CD4-positive, alpha-beta memory T cell (primary cell): ENCODE measurements around the gene POT1. TPM values are rescaled to one million over a fixed set of nuclear protein-coding genes. Genes with fewer than 3 reads are reported as not detected.

Experiments used
- CTCF ChIA-PET: fragments of 350-600 bp; sonication (Branson Sonifier 250); formaldehyde crosslinking; loops from one replicate; lab custom pipeline; 2021; ENCODE audit warnings: inconsistent platforms; ENCODE audit not compliant: partially characterized antibody; lab: Charles Lee
- POLR2A ChIA-PET: fragments of 350-600 bp; sonication (Branson Sonifier 250); formaldehyde crosslinking; loops from one replicate; lab custom pipeline; 2021; ENCODE audit not compliant: partially characterized antibody; lab: Charles Lee
- DNase-seq, 5 donors: peaks; one replicate each; pipeline versions ENCODE4 v3.0.0 to v3.0.0-alpha.2; 2020 to 2022; ENCODE audit warnings: mixed read lengths in 1 of 5
- H3K27ac ChIP-seq: one replicate; pipeline ENCODE4 v1.7.0; 2013; ENCODE audit warnings: low read depth, low read length
- H3K27me3 ChIP-seq: 2 replicates; pipeline ENCODE4 v1.7.0; 2013; ENCODE audit warnings: mild to moderate bottlenecking, low read length, moderate library complexity; ENCODE audit not compliant: insufficient read depth
- H3K36me3 ChIP-seq: 2 replicates; pipeline ENCODE4 v1.7.0; 2013; ENCODE audit warnings: mild to moderate bottlenecking, low read length, moderate library complexity; ENCODE audit not compliant: insufficient read depth
- H3K4me1 ChIP-seq: 2 replicates; pipeline ENCODE4 v1.7.0; 2013; ENCODE audit warnings: mild to moderate bottlenecking, low read length, moderate library complexity; ENCODE audit not compliant: insufficient read depth
- H3K4me3 ChIP-seq, 2 donors: one replicate each; pipeline ENCODE4 v1.7.0; 2013; ENCODE audit warnings: low read length in 2 of 2, mild to moderate bottlenecking in 1 of 2
- H3K9me3 ChIP-seq, 2 donors: one replicate each; pipeline ENCODE4 v1.7.0; 2013; ENCODE audit warnings: low read length in 2 of 2, control low read depth in 1 of 2; ENCODE audit not compliant: control insufficient read depth in 1 of 2
- H3K27ac Mint-ChIP-seq, 7 donors: one replicate each; pipeline ENCODE4 v1.8.0; 2020 to 2021; ENCODE audit warnings: mixed read lengths in 7 of 7, mild to moderate bottlenecking in 6 of 7, inconsistent platforms in 3 of 7, moderate library complexity in 3 of 7
- H3K27me3 Mint-ChIP-seq, 2 donors: one replicate each; pipeline ENCODE4 v1.8.0; 2020 to 2021; ENCODE audit warnings: mixed read lengths in 2 of 2
- H3K36me3 Mint-ChIP-seq, 2 donors: one replicate each; pipeline ENCODE4 v1.8.0; 2020 to 2021; ENCODE audit warnings: mixed read lengths in 2 of 2, inconsistent platforms in 1 of 2, mild to moderate bottlenecking in 1 of 2
- H3K4me1 Mint-ChIP-seq, 4 donors: one replicate each; pipeline ENCODE4 v1.8.0; 2020 to 2021; ENCODE audit warnings: mixed read lengths in 4 of 4, mild to moderate bottlenecking in 1 of 4
- H3K4me3 Mint-ChIP-seq, 8 donors: one replicate each; pipeline ENCODE4 v1.8.0; 2020 to 2021; ENCODE audit warnings: mixed read lengths in 8 of 8, mild to moderate bottlenecking in 7 of 8, moderate library complexity in 6 of 8, inconsistent platforms in 3 of 8
- H3K9me3 Mint-ChIP-seq, 8 donors: one replicate each; pipeline ENCODE4 v1.8.0; 2020 to 2021; ENCODE audit warnings: mixed read lengths in 8 of 8, mild to moderate bottlenecking in 5 of 8, inconsistent platforms in 3 of 8, moderate library complexity in 1 of 8
- intact Hi-C: fragments of 100-400 bp; cut with micrococcal nuclease; formaldehyde crosslinking; loops from one replicate; pipeline ENCODE4 v1.15.1; 2023
- polyA plus RNA-seq, 2 donors: library from polyadenylated mRNA; unstranded; fragments of 300-500 nt; fragmentation: Illumina TruSeq; gene quantifications; one replicate each; pipeline ENCODE4 v1.2.3, GENCODE V29; 2021
- total RNA-seq, 2 experiments: library from RNA; stranded (reverse); gene quantifications; one replicate each; pipeline ENCODE4 v1.2.3, GENCODE V29; 2021

The POT1 gene
- total and polyA plus RNA-seq, 4 experiments from 2014 or later = 16.2 to 24.1 (median 21.3) TPM

DNA sequence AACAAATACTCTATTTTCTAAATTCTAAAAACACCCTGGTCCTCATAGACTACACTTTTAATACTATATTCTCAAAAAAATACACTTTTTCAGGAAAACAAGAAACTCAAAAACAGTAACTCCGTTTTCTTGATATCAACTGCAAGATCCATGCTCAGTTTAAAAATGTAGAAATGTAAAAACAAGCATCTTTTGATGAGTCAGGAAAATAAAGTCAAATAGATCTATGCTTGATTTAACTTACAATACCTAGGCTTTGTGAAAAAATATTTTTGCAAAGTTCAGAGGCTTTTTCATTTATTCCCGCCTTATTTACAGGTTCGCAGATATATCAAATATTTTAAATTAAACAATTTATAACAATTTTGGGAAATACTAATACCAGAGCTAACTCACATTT, 33.6 kb downstream of the POT1 start:
- intact Hi-C loops = no loop called here
- no peak overlapping the region for H3K4me3 Mint-ChIP-seq

DNA sequence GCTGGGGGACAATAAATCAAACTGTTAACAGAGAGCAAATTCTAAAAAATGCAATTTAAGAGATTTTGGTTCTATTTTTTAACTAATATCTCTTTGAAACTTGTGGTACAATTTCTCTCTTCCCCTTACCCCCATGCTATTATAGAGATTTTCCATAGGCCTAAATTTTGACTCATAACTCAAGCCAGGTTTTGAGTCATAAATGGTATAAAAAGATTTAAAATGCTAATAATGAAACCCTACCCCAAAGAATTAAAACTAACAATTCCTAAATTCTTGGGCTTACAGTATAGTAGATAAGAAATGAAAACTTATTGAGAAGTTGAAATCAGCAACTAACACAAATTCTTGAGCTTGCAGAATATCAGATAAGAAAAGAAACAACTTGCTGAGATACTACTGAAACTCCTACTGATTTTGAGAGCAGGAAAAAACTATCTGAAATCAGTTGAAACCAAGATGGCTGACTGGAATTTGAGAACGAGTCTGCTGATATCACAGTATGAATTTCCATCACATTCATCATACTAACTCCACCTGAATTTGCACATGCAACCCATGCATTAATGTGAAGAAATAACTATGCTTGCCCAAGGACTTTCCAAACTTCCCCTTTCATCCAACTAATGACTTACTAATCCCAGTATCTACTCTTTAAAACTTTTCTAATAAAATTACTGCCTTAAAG, 36.3 kb downstream of the POT1 start:
- peaks cover 0 to 1% (median 0%) of the 10 kb centered on the region in 4 donors for H3K4me1 Mint-ChIP-seq
- no peak overlapping the region for H3K4me3 Mint-ChIP-seq
- H3K27me3 Mint-ChIP-seq = no peaks in the 10 kb centered on the region
- no peaks in the 10 kb centered on the region for H3K9me3 Mint-ChIP-seq
- H3K27ac Mint-ChIP-seq = no peak overlapping the region
- H3K4me1 ChIP-seq = no peaks in the 10 kb centered on the region
- H3K36me3 ChIP-seq = peaks cover 3% of the 10 kb centered on the region
- no peak for DNase-seq
- ChIA-PET CTCF (no interaction called here), POLR2A (no interaction called here)
- H3K4me3 ChIP-seq = no peak overlapping the region
- intact Hi-C loops = no loop called here
- no peak overlapping the region for H3K27ac ChIP-seq
- H3K36me3 Mint-ChIP-seq = peaks cover 60 to 62% of the 10 kb centered on the region in 2 donors
- H3K27me3 ChIP-seq = no peaks in the 10 kb centered on the region
- no peaks in the 10 kb centered on the region for H3K9me3 ChIP-seq

More for the DNA sequence above, 33.6 kb downstream of the POT1 start:
- no peaks in the 10 kb centered on the region for H3K27me3 ChIP-seq
- DNase-seq = no peak
- H3K4me3 ChIP-seq = no peak overlapping the region
- Mint-ChIP-seq H3K4me1 (peaks cover 0 to 7% (median 2%) of the 10 kb centered on the region in 4 donors), H3K36me3 (peaks cover 48% of the 10 kb centered on the region in 2 donors), H3K27ac (no peak overlapping the region), H3K9me3 (no peaks in the 10 kb centered on the region), H3K27me3 (no peaks in the 10 kb centered on the region)
- no peaks in the 10 kb centered on the region for H3K4me1 ChIP-seq
- no peak overlapping the region for H3K27ac ChIP-seq
- no peaks in the 10 kb centered on the region for H3K9me3 ChIP-seq
- peaks cover 3% of the 10 kb centered on the region for H3K36me3 ChIP-seq
- CTCF ChIA-PET = no interaction called here
- POLR2A ChIA-PET = no interaction called here

GRCh38 chr7:124887247-124887646, 42.4 kb downstream of the POT1 start:
- intact Hi-C loops = no loop called here
- H3K27me3 Mint-ChIP-seq = no peaks in the 10 kb centered on the region
- Histone ChIP-seq H3K36me3 (peaks cover 3% of the 10 kb centered on the region), H3K27me3 (no peaks in the 10 kb centered on the region), H3K27ac (no peak overlapping the region), H3K4me1 (no peaks in the 10 kb centered on the region), H3K4me3 (no peak overlapping the region), H3K9me3 (no peaks in the 10 kb centered on the region)
- no peak overlapping the region for H3K27ac Mint-ChIP-seq
- peaks cover 29 to 37% of the 10 kb centered on the region in 2 donors for H3K36me3 Mint-ChIP-seq
- no peak overlapping the region for H3K4me3 Mint-ChIP-seq
- H3K9me3 Mint-ChIP-seq = no peaks in the 10 kb centered on the region
- H3K4me1 Mint-ChIP-seq = no peaks in the 10 kb centered on the region
- DNase-seq = no peak
- CTCF ChIA-PET = no interaction called here
- POLR2A ChIA-PET = no interaction called here

DNA sequence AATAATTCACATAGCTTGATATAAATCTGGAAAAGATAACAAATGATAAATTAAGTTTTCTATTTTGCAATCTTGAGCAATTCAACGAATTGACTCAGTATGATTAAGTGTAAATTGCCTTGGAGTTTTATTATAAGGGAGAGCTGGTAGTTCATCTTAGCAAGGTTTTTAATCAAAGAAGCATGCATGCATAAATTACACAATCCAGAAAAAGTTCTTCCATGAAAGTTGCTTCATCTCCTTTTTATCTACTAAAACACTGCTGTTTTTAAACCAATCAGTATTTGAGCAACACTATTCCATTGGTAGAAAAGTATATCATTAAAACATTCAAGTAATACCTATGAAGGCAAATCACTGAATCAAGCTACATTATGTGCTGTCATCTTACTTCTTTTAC, 47.6 kb downstream of the POT1 start:
- no peaks in the 10 kb centered on the region for H3K9me3 Mint-ChIP-seq
- H3K4me3 Mint-ChIP-seq = no peak overlapping the region
- H3K27ac Mint-ChIP-seq = no peak overlapping the region
- intact Hi-C loops = no loop called here
- H3K4me3 ChIP-seq = no peak overlapping the region
- CTCF ChIA-PET = no interaction called here
- no peaks in the 10 kb centered on the region for H3K27me3 ChIP-seq
- H3K4me1 Mint-ChIP-seq = no peaks in the 10 kb centered on the region
- DNase-seq = no peak
- H3K36me3 Mint-ChIP-seq = peaks cover 8 to 9% of the 10 kb centered on the region in 2 donors
- H3K27ac ChIP-seq = no peak overlapping the region
- H3K4me1 ChIP-seq = no peaks in the 10 kb centered on the region
- H3K36me3 ChIP-seq = no peaks in the 10 kb centered on the region
- POLR2A ChIA-PET = no interaction called here
- no peaks in the 10 kb centered on the region for H3K9me3 ChIP-seq
- H3K27me3 Mint-ChIP-seq = no peaks in the 10 kb centered on the region

DNA sequence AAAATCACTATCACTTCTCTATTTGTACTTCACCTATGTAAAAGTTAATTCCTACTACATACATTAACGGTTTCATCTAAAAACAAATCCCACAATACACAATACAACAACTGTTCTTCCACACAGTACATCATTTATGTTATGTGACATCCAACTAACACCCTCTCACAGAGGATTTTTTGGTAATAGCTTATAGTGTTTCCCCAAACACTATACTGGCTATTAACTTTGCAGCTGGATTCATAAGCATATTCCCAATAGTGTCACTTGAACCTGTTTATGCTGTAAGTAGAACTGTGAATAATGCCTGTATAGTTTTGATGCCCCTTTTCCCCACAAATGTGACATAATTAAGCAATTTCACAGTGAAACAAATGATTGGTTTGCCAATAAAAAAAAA, 49.9 kb downstream of the POT1 start:
- CTCF ChIA-PET = no interaction called here
- no peaks in the 10 kb centered on the region for H3K9me3 Mint-ChIP-seq
- POLR2A ChIA-PET = no interaction called here

DNA sequence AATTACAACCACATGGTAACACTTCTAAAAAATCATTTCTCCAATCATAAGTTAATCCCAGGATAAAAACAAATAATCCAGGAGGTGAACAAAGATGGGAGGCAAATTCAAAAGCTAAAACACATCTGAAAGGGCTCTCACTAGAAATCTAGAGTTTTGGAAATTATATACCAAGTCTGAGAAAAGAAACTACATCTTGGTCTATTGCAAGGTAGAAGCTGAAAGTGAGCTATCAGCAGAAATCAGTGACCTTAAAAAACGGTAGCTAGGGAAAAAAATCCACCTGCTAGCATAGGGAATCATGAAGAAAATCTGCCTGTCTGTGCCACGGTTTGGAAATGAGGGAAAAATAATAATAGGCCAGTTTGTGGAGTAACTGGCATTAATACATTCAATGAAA, 50.5 kb downstream of the POT1 start:
- CTCF ChIA-PET = no interaction called here
- Mint-ChIP-seq H3K4me3 (no peak overlapping the region), H3K9me3 (no peaks in the 10 kb centered on the region), H3K36me3 (peaks cover 4 to 9% of the 10 kb centered on the region in 2 donors), H3K4me1 (no peaks in the 10 kb centered on the region), H3K27ac (no peak overlapping the region), H3K27me3 (no peaks in the 10 kb centered on the region)
- Histone ChIP-seq H3K9me3 (no peaks in the 10 kb centered on the region), H3K27ac (no peak overlapping the region), H3K4me3 (no peak overlapping the region), H3K36me3 (no peaks in the 10 kb centered on the region), H3K4me1 (no peaks in the 10 kb centered on the region), H3K27me3 (no peaks in the 10 kb centered on the region)
- POLR2A ChIA-PET = no interaction called here
- no peak for DNase-seq
- intact Hi-C loops = no loop called here

More for the DNA sequence above, 49.9 kb downstream of the POT1 start:
- Histone ChIP-seq H3K27ac (no peak overlapping the region), H3K4me3 (no peak overlapping the region), H3K27me3 (no peaks in the 10 kb centered on the region), H3K9me3 (no peaks in the 10 kb centered on the region), H3K4me1 (no peaks in the 10 kb centered on the region), H3K36me3 (no peaks in the 10 kb centered on the region)
- Mint-ChIP-seq H3K36me3 (peaks cover 8 to 9% of the 10 kb centered on the region in 2 donors), H3K4me3 (no peak overlapping the region), H3K27ac (no peak overlapping the region), H3K4me1 (no peaks in the 10 kb centered on the region), H3K27me3 (no peaks in the 10 kb centered on the region)
- DNase-seq = no peak
- intact Hi-C loops = no loop called here

- Histone ChIP-seq H3K4me3 (no peak overlapping the region), H3K9me3 (no peaks in the 10 kb centered on the region), H3K36me3 (no peaks in the 10 kb centered on the region), H3K27ac (no peak overlapping the region), H3K27me3 (no peaks in the 10 kb centered on the region), H3K4me1 (no peaks in the 10 kb centered on the region)
- Mint-ChIP-seq H3K9me3 (no peaks in the 10 kb centered on the region), H3K4me3 (no peak overlapping the region), H3K36me3 (peaks cover 7 to 19% of the 10 kb centered on the region in 2 donors), H3K27ac (no peak overlapping the region), H3K4me1 (no peaks in the 10 kb centered on the region), H3K27me3 (no peaks in the 10 kb centered on the region)
- ChIA-PET CTCF (no interaction called here), POLR2A (no interaction called here)
- intact Hi-C loops = no loop called here
- DNase-seq = no peak
Observed at GRCh38 chr7:124874644-124875163, 54.9 kb downstream of the POT1 start.
